Medulla oblongata (tissue), 1 donor: Measurements from ENCODE around the gene ADGRF4.
A peak's percentile ranks its signal among the peaks of the same experiment; 100 is the strongest.
"Not testable (repeated sequence)": the region's sequence is repeated elsewhere in the genome, so short reads cannot be mapped to it uniquely, and the experiment has no call there.

Source experiments
- DNase-seq: peaks from one replicate; pipeline ENCODE4 v3.0.0-alpha.2; 2015; ENCODE audit errors: extremely low spot score

ADGRF4 gene

DNA sequence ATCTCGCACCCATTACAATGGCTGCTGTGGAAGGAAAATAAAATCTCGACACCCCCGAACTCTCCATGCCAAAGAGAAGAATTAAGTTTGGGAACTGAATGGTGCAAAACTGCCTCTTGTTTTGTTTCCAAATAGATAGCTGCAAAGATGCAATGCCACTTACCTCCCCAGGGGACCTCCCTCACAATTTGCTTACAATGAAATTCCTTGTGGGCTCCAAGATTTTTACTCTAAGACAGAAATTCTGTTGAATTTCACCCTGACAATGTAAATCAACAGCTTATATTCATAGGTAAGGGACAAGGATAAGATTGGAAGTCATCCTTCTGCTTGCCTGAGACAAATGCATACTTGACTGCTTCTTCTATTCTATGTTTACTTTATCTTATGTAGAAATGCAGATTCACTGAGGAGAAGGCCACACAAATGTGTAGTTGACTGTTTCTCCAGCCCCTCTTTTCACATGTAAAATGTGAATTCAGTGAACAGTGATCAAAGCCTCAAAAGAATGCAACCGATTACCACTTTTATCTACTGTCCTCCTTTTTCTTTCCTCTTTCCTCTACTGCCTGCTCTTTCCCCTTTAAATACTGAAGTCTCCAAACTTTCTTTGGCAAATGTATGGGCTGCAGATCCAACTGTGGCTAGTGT, 36.6 kb downstream of the ADGRF4 start:
- no peak for DNase-seq

DNA sequence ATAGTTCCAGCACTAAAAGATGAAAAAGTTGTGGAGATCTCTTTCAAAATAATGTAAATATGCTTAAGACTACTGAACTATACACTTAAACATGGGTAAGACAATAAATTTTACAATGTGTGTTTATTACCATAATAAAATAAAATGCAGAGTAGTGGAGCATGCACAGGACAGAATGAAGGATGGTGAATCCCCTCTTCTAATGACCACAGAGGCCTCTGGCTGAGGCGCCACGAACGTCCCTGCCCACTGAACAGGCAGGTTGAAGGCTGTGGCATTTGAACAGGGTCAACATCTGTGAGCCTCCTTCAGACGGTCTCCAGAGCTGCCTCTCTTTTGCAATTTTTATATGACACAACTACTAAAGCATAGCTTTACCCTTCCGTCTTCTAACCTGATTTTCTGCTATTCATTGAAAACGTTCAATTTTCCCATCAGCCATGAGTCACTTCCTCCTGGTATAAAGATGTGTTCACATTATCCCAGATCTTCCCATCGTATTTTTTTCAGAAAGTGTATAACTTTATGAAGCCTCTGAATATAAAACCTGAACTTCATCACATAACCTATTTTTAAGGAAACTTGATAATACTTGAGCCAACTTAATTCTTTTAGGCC, 37.8 kb downstream of the ADGRF4 start:
- DNase-seq = no peak

DNA sequence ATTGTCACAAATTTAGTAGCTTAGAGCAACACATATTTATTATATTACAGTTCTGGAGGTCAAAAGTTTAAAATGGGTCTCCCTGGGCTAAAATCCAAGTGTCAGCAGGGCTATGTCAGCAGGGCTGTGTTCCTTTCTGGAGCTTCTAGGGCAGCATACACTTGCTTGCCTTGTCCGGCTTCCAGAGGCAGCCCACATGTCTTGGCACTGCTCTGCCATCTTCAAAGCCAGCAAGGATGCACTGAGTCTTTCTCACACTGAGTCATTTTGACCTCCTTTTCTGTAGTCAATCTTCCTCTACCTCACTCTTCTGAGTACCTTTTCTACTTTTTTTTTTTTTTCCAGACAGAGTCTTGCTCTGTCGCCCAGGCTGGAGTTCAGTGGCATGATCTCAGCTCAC, 39.0 kb downstream of the ADGRF4 start:
- peak; percentile 69 for DNase-seq

DNA sequence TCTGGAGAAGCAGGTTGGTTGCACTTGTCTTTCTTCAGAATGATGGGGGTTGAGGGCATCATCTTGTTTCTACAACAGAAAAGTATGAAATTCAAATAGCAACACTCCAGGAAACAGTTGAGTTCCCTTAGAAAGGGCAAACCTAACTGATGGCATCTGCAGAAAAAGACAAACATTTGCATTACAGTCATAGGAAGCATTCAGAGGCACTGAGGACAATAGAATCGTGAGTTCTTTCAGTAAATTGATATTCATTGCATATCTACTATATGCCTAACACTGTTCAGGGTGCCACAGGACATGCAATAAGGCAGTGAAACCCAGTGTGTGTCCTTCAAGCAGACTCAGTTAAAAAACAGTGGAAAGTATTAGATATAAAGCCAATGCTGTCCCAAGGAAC, 42.3 kb downstream of the ADGRF4 start:
- no peak for DNase-seq

DNA sequence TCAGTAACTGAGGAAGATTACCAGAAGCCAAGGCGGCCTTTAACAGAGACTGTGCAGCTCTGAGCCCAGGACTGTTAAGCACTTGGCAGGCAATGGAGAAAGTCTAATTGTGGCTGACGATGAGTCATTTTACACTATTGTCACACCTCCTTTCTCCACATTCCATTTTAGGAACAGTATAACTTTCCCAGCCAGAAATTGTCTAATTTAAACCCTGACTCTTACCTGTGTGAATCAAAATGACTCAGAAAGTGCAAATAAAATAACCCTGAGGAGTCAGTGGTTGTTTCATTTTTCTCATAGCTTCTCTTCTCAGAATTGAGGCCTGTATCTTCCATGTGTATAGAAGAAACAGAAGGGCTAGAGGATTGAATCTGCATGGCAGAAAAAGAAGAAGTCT, 43.4 kb downstream of the ADGRF4 start:
- DNase-seq = peak; percentile 11

DNA sequence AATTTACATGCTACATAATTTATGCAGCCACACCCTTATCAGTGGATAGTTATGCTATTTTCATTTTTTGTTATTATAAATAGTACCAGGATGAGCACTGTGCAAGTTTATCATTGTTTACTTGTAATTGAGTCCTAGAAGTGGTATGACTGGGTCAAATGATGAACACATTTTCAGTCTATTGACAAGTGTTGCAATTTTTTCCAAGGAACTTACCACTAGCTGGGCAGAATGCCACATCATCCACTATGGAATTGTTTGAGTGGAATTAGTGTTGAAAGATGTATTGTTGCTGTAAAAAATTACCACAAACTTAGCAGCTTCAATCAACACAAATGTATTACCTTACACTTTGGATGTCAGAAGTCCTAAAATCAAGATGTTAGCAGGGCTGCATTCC, 45.4 kb downstream of the ADGRF4 start:
- no peak for DNase-seq

DNA sequence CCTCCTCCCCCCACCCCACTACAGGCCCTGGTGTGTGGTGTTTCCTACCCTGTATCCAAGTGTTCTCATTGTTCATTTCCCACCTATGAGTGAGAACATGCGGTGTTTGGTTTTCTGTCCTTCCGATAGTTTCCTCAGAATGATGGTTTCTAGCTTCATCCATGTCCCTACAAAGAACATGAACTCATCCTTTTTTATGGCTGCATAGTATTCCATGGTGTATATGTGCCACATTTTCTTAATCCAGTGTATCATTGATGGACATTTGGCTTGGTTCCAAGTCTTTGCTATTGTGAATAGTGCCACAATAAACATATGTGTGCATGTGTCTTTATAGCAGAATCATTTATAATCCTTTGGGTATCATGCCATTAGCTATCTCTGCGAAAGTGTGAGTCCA, 46.9 kb downstream of the ADGRF4 start:
- not testable (repeated sequence) for DNase-seq

DNA sequence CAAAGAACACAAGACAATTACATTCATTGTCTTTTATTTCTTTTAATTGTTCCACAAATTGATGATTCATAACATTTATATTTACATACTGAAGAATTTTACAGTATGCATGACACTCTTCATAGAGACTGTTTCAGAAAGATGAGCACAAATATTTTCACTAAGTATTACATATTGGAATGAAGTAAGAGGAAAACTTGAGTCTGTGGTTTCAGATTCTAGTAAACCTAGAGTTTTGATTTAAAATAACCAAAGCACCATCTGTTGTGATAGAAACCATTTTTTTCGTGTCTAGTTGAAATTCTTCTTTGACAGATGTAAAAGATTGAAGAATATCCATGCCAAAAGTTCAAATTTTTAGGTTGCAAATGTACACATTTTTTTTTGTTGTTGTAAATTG, 51.4 kb downstream of the ADGRF4 start:
- no peak for DNase-seq

DNA sequence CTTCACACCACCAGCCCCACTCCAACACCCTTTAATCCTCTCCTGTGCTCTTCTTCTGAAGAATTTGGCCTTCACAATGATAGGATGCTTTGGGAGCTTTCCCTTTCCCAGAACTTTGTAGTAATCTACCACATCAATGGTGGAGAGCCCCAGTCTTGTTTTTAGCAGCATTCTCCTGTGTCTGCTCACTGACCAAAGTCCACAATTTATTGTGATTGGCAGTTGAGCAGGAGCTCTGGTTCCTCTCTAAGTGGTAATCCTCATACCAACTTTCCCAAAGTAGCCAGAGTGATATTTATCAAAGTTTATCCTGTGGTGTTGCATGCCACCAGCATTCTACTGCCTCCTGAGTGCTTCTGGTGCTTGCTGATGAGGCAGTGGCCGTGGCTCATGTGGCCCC, 54.4 kb downstream of the ADGRF4 start:
- DNase-seq = no peak

DNA sequence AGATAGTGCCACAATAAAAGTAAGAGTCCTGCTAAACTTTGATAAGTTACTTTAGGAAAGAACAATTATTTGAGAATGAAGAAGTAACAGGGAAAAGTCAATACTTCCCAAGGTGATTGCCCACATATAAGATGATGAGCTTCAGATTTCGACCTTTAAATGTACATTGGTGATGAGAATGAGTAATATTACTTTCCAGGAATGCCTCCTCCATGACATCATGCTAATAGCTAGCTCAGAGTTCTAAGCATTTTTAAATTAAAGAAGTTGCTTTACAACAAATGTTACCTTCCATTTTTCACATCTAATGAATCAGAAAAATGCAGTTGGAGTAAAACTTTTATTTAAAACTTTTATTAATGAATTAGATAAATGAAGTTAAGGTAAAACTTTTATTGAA, 61.0 kb downstream of the ADGRF4 start:
- DNase-seq = no peak

DNA sequence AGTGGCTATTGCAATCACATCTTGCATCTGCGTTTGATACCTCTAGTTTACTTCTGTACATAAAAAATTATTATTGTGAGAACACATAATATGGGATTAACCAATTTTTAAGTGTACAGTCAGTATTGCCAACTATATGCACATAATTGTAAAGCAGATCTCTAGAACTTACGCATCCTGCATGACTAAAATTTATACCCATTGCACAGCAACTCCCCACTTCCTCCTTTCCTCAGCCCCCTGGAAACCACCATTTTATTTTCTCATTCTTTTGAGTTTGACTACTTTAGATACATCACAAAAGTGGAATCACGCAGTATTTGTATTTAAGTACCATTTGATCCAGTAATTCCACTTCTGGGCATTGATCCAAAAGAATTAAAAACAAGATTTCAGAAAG, 64.1 kb downstream of the ADGRF4 start:
- DNase-seq = no peak

DNA sequence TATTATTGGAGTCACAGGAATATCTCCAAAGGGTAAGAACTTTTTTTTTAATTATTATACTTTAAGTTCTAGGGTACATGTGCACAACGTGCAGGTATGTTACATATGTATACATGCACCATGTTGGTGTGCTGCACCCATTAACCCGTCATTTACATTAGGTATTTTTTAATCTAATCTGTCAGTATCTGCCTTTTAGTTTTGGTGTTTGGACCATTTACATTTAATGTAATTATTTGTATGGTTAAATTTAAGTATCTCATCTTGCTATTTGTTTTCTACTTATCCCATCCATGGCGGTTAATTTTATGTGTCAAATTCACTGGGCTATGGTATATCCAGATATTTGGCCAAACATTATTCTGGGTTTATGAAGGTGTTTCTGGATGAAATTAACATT, 68.1 kb downstream of the ADGRF4 start:
- no peak for DNase-seq

DNA sequence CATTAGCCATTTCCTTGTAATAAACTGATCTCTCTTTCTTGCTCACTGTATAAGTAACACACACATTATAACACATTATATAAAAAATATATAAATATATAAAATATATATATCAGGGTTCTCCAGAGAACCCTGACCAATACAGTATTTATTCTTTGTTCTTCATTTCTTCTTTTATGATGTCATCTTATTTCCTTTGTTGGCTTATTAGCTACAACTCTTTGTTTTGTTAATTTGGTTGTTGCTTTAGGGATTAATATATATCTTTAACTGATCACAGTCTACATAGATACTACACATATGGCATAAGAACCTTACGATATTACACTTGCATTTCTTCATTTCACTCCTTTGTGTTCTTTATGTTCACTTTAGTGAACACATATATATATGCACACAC, 68.7 kb downstream of the ADGRF4 start:
- DNase-seq = no peak

DNA sequence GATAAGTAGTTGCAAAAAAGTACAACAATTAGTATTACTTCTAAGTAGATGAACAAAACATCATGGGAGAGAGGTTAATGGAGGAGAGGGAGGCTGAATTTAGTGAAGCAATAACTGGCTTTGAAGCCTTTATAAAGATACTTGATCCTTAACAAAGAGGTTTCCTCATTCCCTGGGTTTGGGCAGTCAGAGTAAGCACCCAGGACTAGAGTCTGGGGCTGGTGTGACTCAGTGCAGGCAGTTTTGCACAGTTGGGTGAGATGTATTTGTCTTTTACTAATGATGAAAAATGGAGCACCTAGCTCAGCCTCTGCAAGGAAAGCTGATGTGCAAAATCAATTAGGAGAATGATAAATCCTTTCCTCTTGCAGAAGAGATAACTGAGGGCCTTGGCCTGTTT, 71.6 kb downstream of the ADGRF4 start:
- no peak for DNase-seq
